GM06990 (cell line): ENCODE data around the gene HSD17B11.

Experiments
- DNase-seq: peaks from one replicate; pipeline ENCODE4 v3.0.0-alpha.2; 2011; ENCODE audit not compliant: insufficient read length; ENCODE audit errors: extremely low read depth
- H3K27me3 ChIP-seq: replicated peaks from 2 replicates; pipeline ENCODE4 v1.6.0; 2011; ENCODE audit warnings: low read length; ENCODE audit not compliant: control insufficient read depth, insufficient read depth
- H3K36me3 ChIP-seq: 2 replicates; pipeline ENCODE4 v1.5.1; 2011; ENCODE audit warnings: low read length; ENCODE audit not compliant: control insufficient read depth, insufficient read depth
- H3K4me3 ChIP-seq: replicated peaks from 2 replicates; pipeline ENCODE4 v1.5.1; 2011; ENCODE audit warnings: low read depth, mild to moderate bottlenecking, control low read depth, low read length
- TF ChIP-seq, protein P1 (sequence below): IDR thresholded peaks from 2 replicates; pipeline ENCODE4 v1.5.1; 2011; ENCODE audit warnings: low read length, control low read depth, mild to moderate bottlenecking, inconsistent platforms; ENCODE audit not compliant: insufficient read depth, poor library complexity, severe bottlenecking

Gene HSD17B11

DNA sequence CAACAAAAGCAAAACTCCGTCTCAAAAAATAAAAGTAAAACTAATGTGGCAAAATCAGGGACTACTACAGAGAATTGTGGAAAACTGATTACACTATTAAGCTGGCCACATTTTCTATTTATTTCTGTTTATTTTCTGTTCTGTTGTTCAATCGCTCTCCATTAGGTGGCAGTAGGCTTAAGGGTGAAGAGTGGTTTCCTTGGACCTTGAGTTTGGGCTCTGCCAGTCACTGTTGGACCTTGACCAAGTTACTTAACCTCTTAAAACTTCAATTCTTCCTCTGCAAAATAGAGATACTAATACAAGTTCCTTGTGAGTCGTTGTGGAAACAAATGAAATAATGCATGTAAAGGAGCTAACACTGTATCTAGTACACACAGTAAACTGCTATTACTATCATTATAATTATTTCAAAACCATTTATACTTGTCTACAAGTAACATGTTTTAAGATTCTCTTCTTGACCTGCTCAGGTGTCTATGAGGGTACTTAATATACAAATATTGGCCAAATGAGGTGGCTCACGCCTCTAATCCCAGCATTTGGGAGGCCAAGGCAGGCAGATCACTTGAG lies 15.2 kb downstream of the HSD17B11 start:
- Histone ChIP-seq H3K36me3 (no peaks in the 10 kb centered on the region; the same call in 1 of the 2 replicates), H3K4me3 (no peak overlapping the region), H3K27me3 (no peaks in the 10 kb centered on the region)
- TF ChIP-seq, protein P1, sequence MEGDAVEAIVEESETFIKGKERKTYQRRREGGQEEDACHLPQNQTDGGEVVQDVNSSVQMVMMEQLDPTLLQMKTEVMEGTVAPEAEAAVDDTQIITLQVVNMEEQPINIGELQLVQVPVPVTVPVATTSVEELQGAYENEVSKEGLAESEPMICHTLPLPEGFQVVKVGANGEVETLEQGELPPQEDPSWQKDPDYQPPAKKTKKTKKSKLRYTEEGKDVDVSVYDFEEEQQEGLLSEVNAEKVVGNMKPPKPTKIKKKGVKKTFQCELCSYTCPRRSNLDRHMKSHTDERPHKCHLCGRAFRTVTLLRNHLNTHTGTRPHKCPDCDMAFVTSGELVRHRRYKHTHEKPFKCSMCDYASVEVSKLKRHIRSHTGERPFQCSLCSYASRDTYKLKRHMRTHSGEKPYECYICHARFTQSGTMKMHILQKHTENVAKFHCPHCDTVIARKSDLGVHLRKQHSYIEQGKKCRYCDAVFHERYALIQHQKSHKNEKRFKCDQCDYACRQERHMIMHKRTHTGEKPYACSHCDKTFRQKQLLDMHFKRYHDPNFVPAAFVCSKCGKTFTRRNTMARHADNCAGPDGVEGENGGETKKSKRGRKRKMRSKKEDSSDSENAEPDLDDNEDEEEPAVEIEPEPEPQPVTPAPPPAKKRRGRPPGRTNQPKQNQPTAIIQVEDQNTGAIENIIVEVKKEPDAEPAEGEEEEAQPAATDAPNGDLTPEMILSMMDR = peak; percentile 73
- no peak for DNase-seq

DNA sequence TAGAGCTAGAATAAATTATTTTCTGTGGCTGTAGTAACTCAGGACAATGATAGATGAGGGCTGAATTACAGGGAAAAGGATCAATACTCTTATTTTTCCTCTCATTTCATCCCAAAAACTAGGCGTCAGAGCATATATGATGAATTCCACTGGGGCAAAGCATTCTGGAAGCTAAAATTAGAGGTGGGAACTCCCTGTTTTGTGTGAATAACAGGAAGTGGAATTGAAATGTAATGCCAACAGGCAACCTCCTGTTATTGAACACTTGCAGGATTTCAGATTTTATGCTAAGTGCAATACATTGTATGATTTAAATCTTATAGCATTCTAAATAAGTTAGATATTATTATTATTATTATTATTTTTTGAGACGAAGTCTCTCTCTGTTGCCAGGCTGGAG lies 20.9 kb downstream of the HSD17B11 start:
- Histone ChIP-seq H3K27me3 (no peaks in the 10 kb centered on the region), H3K4me3 (no peak overlapping the region), H3K36me3 (no peaks in the 10 kb centered on the region; the same call in 1 of the 2 replicates)
- TF ChIP-seq, protein P1 = no peak
- DNase-seq = no peak

DNA sequence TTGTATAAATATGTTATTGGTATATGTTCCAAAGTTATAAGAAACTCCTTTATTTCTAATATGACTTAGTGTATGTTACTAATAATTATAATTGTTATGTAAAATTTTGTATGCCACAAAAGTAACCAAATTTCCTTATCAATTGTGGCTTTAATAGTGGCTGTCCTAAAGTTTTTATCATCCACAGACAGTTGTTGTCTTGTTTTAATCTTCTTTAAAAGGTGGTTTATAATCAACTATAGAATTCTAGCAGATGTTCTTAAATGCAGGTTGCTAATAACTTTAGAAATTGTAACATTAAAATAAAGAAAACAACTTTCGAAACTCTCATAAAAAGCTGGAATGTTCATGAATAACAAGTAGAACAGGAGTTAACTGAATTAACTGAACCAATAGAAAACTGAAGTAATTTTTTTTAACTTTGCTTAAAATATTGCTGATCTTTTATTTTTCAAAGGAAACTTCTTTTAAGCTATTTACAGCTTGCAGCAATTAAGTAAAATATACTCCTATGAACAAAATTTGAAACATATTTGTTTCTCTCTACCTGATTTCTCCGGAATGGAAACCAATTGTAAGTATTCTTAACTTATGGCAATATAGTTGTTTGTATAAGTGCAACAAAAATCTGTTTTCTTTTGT lies 24.3 kb downstream of the HSD17B11 start:
- Histone ChIP-seq H3K4me3 (no peak overlapping the region), H3K36me3 (no peaks in the 10 kb centered on the region; the same call in 1 of the 2 replicates), H3K27me3 (no peaks in the 10 kb centered on the region)
- TF ChIP-seq, protein P1 = no peak
- DNase-seq = no peak

DNA sequence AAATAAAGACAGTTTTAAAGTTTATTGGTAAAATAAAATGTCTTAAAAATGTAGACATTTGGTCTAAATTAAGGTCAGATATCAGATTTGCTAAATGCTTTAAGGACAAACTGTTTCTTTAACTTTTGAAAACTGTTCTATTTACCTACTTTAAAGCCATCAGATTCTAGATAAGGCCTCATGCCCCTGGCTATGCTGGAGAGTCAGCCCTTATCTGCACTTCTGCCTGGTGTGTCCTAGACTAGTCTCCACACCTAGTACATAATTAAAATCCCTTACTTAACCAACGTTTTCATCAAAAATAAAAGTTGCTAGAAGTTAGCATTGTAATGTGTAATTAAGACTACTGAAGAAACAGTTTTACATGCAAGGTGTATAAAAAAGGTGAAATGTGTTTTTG lies 25.6 kb downstream of the HSD17B11 start:
- DNase-seq = no peak
- TF ChIP-seq, protein P1 = no peak
- H3K4me3 ChIP-seq = no peak overlapping the region
- H3K36me3 ChIP-seq = no peaks in the 10 kb centered on the region; the same call in 1 of the 2 replicates
- no peaks in the 10 kb centered on the region for H3K27me3 ChIP-seq

DNA sequence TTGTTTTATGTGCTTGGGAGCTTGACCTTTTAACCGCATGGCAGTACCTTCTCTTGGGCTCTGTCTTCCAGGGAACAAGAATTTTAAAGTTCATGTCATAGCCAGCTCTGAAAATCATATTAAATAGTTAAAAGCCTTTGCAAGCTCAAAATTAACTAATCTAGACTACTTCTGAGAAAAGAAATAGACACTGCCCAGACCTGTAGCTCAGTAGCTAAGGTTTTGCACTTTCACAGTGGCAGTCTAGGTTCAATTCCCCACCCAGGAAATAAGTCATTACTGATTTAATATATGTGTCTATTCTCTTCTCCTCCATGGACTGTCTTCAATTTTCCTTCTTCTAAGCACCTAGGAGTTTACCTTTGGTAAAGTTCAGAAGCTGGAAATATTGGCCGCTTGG lies 27.4 kb downstream of the HSD17B11 start:
- no peaks in the 10 kb centered on the region; the same call in 1 of the 2 replicates for H3K36me3 ChIP-seq
- H3K4me3 ChIP-seq = no peak overlapping the region
- no peaks in the 10 kb centered on the region for H3K27me3 ChIP-seq
- DNase-seq = no peak
- TF ChIP-seq, protein P1 = no peak
